Smooth muscle cell (in vitro differentiated cells): ENCODE measurements around the gene MAGI1. TPM values are rescaled to one million over a fixed set of nuclear protein-coding genes. Genes with fewer than 3 reads are reported as not detected.

ENCODE experiments used
- DNase-seq: peaks from one replicate; lab custom pipeline; 2025; ENCODE audit not compliant: unreplicated experiment; lab: John Stamatoyannopoulos, UW
- H2AFZ ChIP-seq: fragments of 200-600 bp; sonication (generic); 2 replicates; pipeline ENCODE4 v1.6.0; 2016; ENCODE audit warnings: antibody characterized with exemption, low read depth, mild to moderate bottlenecking
- H3F3A ChIP-seq: fragments of 200-600 bp; sonication (generic); 2 replicates; pipeline ENCODE4 v1.6.0; 2017; ENCODE audit warnings: antibody characterized with exemption, low read depth
- H3K27ac ChIP-seq: fragments of 200-600 bp; sonication (generic); 2 replicates; pipeline ENCODE4 v1.5.1; 2016; ENCODE audit warnings: low read depth, mild to moderate bottlenecking
- H3K27me3 ChIP-seq: fragments of 200-600 bp; sonication (generic); 2 replicates; pipeline ENCODE4 v1.6.1; 2016; ENCODE audit warnings: low read depth, mild to moderate bottlenecking
- H3K36me3 ChIP-seq: fragments of 200-600 bp; sonication (generic); 2 replicates; pipeline ENCODE4 v1.5.1; 2016; ENCODE audit warnings: low read depth
- H3K4me1 ChIP-seq: fragments of 200-600 bp; sonication (generic); 2 replicates; pipeline ENCODE4 v1.5.1; 2016; ENCODE audit warnings: low read depth
- H3K4me2 ChIP-seq: fragments of 200-600 bp; sonication (generic); 2 replicates; pipeline ENCODE4 v1.6.0; 2016; ENCODE audit warnings: mild to moderate bottlenecking
- H3K4me3 ChIP-seq: fragments of 200-600 bp; sonication (generic); 2 replicates; pipeline ENCODE4 v1.5.1; 2016; ENCODE audit warnings: mild to moderate bottlenecking
- H3K79me2 ChIP-seq: fragments of 200-600 bp; sonication (generic); 2 replicates; pipeline ENCODE4 v1.6.0; 2016; ENCODE audit warnings: low read depth, mild to moderate bottlenecking
- H3K9ac ChIP-seq: fragments of 200-600 bp; sonication (generic); 2 replicates; pipeline ENCODE4 v1.6.0; 2016; ENCODE audit warnings: low read depth
- H3K9me3 ChIP-seq: fragments of 200-600 bp; sonication (generic); replicated peaks from 2 replicates; pipeline ENCODE4 v1.5.1; 2016; ENCODE audit warnings: low read depth
- H4K20me1 ChIP-seq: fragments of 200-600 bp; sonication (generic); 2 replicates; pipeline ENCODE4 v1.6.0; 2016; ENCODE audit warnings: low read depth
- WGBS: methylation state at CpG from one replicate; pipeline ENCODE4 v1.1.7; 2016; ENCODE audit warnings: low lambda C conversion rate; 5-methylcytosine and 5-hydroxymethylcytosine counted together
- polyA plus RNA-seq: library from polyadenylated mRNA; unstranded; fragments of >200 nt; fragmentation: Nextera tagmentation; extraction: Ambion mirVana; gene quantifications from 2 replicates; pipeline ENCODE4 v1.2.1, GENCODE V29; 2016
- total RNA-seq: library from RNA; depleted of rRNA; stranded (reverse); fragments of >200 nt; gene quantifications from 2 replicates; pipeline ENCODE4 v1.2.3, GENCODE V29; 2014
- TF ChIP-seq, protein P1 (sequence below): fragments of 200-600 bp; sonication (generic); IDR thresholded peaks from 2 replicates; pipeline ENCODE4 v1.5.1; 2017; ENCODE audit warnings: borderline replicate concordance, mild to moderate bottlenecking, antibody characterized with exemption; ENCODE audit not compliant: insufficient read depth, poor library complexity, severe bottlenecking

MAGI1 gene
- total and polyA plus RNA-seq, 2 experiments from 2014 or later = 9.9 to 23.3 TPM

DNA sequence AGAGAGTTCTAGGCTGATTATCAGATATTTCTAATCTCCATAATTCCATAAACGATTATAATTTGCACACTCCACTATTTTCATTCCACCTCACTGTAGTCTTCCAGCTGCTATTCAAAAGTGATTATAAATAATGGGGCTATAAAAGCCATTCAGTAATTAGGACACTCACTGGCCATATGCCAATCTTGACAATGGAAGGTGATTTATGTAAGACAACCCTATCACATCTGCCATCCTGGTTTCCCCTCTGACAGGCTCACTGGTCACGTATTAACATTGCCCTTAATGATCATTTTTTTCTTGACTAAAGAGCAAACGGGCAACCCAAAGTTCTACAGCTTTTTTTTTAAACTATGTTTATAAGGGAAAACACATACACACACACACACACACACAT lies 402.4 kb downstream of the MAGI1 start:
- Histone ChIP-seq H3K79me2 (no peaks in the 10 kb centered on the region), H3K27ac (no peak overlapping the region), H3K27me3 (no peaks in the 10 kb centered on the region), H3K9ac (no peak overlapping the region), H3K9me3 (no peaks in the 10 kb centered on the region), H2AFZ (no peak overlapping the region), H3K4me3 (no peak overlapping the region), H4K20me1 (peaks cover 72% of the 10 kb centered on the region), H3K36me3 (no peaks in the 10 kb centered on the region), H3F3A (no peaks in the 10 kb centered on the region), H3K4me1 (peaks cover 4% of the 10 kb centered on the region), H3K4me2 (no peak overlapping the region)
- WGBS = 87% methylated on average over 3 of the region's 3 CpGs
- TF ChIP-seq, protein P1, sequence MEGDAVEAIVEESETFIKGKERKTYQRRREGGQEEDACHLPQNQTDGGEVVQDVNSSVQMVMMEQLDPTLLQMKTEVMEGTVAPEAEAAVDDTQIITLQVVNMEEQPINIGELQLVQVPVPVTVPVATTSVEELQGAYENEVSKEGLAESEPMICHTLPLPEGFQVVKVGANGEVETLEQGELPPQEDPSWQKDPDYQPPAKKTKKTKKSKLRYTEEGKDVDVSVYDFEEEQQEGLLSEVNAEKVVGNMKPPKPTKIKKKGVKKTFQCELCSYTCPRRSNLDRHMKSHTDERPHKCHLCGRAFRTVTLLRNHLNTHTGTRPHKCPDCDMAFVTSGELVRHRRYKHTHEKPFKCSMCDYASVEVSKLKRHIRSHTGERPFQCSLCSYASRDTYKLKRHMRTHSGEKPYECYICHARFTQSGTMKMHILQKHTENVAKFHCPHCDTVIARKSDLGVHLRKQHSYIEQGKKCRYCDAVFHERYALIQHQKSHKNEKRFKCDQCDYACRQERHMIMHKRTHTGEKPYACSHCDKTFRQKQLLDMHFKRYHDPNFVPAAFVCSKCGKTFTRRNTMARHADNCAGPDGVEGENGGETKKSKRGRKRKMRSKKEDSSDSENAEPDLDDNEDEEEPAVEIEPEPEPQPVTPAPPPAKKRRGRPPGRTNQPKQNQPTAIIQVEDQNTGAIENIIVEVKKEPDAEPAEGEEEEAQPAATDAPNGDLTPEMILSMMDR = no peak
- no peak for DNase-seq

DNA sequence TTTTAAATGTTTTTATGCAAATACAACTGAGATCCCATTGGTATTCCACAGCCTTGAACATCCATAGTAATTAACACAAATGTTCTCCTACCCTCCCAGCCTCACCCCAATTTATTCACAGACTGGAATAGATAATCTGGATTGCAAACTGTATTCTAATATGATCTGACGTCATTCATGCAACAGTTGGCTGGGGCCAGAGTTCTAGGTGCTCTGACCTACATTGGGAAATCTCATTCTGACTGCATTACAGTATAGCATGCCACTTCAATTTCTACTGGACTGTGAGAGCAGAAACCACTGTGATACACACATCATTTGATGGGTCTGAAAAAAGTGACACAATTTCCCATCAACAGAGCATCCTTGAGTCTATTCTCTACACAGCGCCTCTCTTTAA lies 403.1 kb downstream of the MAGI1 start:
- H3K9ac ChIP-seq = no peak overlapping the region
- no peaks in the 10 kb centered on the region for H3K79me2 ChIP-seq
- no peaks in the 10 kb centered on the region for H3K27me3 ChIP-seq
- 100% methylated on average over 2 of the region's 2 CpGs for WGBS
- DNase-seq = no peak
- no peaks in the 10 kb centered on the region for H3F3A ChIP-seq
- H3K36me3 ChIP-seq = no peaks in the 10 kb centered on the region
- no peak overlapping the region for H3K27ac ChIP-seq
- peaks cover under 1% of the 10 kb centered on the region for H3K4me1 ChIP-seq
- no peak overlapping the region for H3K4me2 ChIP-seq
- no peak overlapping the region for H3K4me3 ChIP-seq
- H4K20me1 ChIP-seq = peaks cover 65% of the 10 kb centered on the region
- no peak overlapping the region for H2AFZ ChIP-seq
- H3K9me3 ChIP-seq = no peaks in the 10 kb centered on the region
- TF ChIP-seq, protein P1 = no peak

DNA sequence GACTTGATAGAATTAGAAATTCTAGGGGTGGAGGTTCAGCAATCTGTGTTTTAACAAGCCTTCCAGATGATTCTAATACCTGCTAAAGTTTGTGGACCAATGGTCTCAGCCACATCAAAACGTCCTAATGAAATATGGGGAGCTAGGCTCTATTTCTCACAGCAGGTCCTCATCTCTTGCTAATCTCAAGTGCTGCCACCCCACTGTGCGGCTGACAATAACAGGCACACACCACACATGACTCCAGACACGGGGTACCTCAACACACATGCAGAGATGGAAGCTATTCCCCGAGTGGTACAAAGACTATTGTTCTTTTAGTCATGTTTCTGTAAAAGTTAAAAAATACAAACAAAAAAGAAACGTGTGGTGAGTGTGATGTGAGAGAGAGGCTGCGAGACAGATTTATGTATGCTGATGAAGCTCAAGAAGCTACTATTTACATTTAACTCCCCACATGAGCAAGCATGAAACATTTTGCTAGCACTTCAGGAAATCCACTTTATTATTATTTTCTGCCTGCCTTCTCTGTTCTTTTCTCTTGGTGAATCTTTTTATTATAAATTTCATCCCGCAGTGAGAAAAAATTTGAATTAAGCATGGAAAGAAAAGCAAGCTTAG lies 405.6 kb downstream of the MAGI1 start:
- Histone ChIP-seq H3K4me1 (no peaks in the 10 kb centered on the region), H3K4me3 (no peak overlapping the region), H3K9me3 (no peaks in the 10 kb centered on the region), H3K79me2 (no peaks in the 10 kb centered on the region), H3K27me3 (no peaks in the 10 kb centered on the region), H3K27ac (no peak overlapping the region), H3K36me3 (no peaks in the 10 kb centered on the region), H3K9ac (no peak overlapping the region), H3K4me2 (no peak overlapping the region), H3F3A (no peaks in the 10 kb centered on the region), H2AFZ (no peak overlapping the region), H4K20me1 (peaks cover 60% of the 10 kb centered on the region)
- DNase-seq = no peak
- WGBS = 78% methylated on average over 7 of the region's 7 CpGs
- TF ChIP-seq, protein P1 = no peak

DNA sequence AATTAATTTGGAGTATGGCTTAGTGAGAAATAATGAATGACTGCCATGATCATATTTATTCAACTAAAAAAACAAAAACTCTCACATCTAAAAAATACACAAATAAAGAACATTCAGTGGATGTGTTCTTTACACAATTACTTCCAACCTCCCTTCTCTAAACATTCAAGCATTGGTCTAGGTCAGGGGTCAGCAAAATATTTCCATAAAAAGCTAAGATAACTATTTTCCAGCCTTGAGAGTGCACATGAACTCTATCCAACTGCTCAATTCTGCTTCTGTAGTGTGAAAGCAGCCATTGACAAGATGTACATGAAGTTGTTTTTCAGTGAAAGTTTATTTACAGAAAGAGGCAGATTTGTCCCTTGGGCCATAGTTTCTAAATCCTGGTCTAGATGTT lies 406.3 kb downstream of the MAGI1 start:
- Histone ChIP-seq H3K27ac (no peak overlapping the region), H3K9ac (no peak overlapping the region), H3K27me3 (no peaks in the 10 kb centered on the region), H3K4me3 (no peak overlapping the region), H3K4me1 (no peaks in the 10 kb centered on the region), H2AFZ (no peak overlapping the region), H3K9me3 (no peaks in the 10 kb centered on the region), H3F3A (no peaks in the 10 kb centered on the region), H4K20me1 (peaks cover 56% of the 10 kb centered on the region), H3K36me3 (no peaks in the 10 kb centered on the region), H3K4me2 (no peak overlapping the region), H3K79me2 (no peaks in the 10 kb centered on the region)
- TF ChIP-seq, protein P1 = no peak
- no peak for DNase-seq
